ENCODE results near the gene GAN. TPM values are rescaled to one million over a fixed set of nuclear protein-coding genes. Genes with fewer than 3 reads are reported as not detected.
A peak's percentile ranks its signal among the peaks of the same experiment; 100 is the strongest.

GAN gene
- total and polyA plus RNA-seq, 9 donors, result 1.1 to 11.5 (median 9.0) TPM

DNA sequence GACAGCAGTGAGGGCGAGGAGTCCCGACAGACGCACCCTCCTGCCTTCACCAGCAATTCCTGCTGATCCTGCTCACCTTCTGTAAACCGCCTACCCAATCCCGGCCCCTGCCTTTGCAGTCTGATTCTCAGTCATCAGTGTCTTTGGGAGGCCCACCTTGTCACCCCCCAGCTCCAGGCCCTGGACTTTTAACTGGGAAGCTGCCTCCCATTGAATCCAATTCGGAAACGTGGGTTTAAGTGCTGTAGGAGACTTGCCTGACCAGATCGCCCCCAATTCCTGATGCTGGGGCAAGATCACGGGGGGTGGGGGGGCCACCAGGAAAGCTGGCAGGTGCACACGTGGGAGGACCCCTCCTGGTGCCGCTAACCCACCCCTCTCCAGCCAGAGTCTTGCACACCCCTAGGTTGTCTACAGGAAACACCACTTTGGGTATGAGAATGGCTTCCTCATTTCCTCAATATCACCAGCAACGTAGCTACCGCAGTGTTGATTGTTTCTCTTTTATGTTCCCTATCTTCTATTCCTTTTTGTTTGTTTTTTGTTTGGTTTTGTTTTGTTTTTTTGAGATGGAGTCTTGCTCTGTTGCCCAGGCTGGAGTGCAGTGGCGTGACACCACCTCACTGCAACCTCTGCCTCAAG is 83.2 kb downstream of the GAN start:
- Histone ChIP-seq H3K36me3 (no peaks in the 10 kb centered on the region), H3K27me3 (no peaks in the 10 kb centered on the region), H3K27ac (no peak overlapping the region), H3K4me3 (no peak overlapping the region), H3K9me3 (no peaks in the 10 kb centered on the region), H3K4me1 (ENCODE audit: insufficient read depth) (peaks cover 6% of the 10 kb centered on the region)
- intact Hi-C loops (cut with DNase I), result no loop called here
- TF ChIP-seq, protein P1, sequence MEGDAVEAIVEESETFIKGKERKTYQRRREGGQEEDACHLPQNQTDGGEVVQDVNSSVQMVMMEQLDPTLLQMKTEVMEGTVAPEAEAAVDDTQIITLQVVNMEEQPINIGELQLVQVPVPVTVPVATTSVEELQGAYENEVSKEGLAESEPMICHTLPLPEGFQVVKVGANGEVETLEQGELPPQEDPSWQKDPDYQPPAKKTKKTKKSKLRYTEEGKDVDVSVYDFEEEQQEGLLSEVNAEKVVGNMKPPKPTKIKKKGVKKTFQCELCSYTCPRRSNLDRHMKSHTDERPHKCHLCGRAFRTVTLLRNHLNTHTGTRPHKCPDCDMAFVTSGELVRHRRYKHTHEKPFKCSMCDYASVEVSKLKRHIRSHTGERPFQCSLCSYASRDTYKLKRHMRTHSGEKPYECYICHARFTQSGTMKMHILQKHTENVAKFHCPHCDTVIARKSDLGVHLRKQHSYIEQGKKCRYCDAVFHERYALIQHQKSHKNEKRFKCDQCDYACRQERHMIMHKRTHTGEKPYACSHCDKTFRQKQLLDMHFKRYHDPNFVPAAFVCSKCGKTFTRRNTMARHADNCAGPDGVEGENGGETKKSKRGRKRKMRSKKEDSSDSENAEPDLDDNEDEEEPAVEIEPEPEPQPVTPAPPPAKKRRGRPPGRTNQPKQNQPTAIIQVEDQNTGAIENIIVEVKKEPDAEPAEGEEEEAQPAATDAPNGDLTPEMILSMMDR (IDR thresholded peaks at IDR 0.05), result no peak
- TF ChIP-seq POLR2A (IDR thresholded peaks at IDR 0.05), result no peak
- TF ChIP-seq EP300 (IDR thresholded peaks at IDR 0.05), result no peak
- 89 to 91% (median 90%) methylated on average over 14 of the region's 14 CpGs for WGBS, 3 donors
- no peak for DNase-seq

DNA sequence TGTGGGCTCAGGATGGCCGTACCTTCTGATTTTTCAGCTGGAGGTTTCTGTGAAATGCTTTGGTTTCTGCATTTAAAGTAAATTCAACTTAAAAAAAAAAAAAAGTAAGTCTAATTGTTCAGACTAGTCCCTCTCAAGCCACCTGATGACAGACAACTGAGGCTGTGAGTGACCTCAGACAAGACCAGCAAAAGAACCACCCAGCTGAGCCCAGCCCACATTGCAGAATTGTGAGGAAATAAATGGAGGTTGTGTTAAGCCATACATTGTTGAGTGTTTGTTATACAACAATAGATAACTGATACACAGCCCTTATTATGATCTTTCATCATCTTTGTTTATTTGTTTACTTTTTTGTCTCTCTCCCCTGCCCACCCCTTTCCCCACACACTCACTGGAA is 85.1 kb downstream of the GAN start:
- Histone ChIP-seq H3K27ac (no peak overlapping the region), H3K36me3 (no peaks in the 10 kb centered on the region), H3K9me3 (no peaks in the 10 kb centered on the region), H3K27me3 (no peaks in the 10 kb centered on the region), H3K4me1 (ENCODE audit: insufficient read depth) (peaks cover 6% of the 10 kb centered on the region), H3K4me3 (no peak overlapping the region)
- intact Hi-C loops (cut with DNase I), result loop anchor here in 2 of 4 donors (5.0 kb wide), 2 partner anchors 322 to 327 kb away; no protein-coding TSS in a partner anchor
- TF ChIP-seq, protein P1 (IDR thresholded peaks at IDR 0.05), result no peak
- no peak for TF ChIP-seq POLR2A (IDR thresholded peaks at IDR 0.05)
- no peak for TF ChIP-seq EP300 (IDR thresholded peaks at IDR 0.05)
- 96 to 100% (median 100%) methylated on average over 1 of the region's 1 CpG for WGBS, 3 donors
- no peak for DNase-seq

DNA sequence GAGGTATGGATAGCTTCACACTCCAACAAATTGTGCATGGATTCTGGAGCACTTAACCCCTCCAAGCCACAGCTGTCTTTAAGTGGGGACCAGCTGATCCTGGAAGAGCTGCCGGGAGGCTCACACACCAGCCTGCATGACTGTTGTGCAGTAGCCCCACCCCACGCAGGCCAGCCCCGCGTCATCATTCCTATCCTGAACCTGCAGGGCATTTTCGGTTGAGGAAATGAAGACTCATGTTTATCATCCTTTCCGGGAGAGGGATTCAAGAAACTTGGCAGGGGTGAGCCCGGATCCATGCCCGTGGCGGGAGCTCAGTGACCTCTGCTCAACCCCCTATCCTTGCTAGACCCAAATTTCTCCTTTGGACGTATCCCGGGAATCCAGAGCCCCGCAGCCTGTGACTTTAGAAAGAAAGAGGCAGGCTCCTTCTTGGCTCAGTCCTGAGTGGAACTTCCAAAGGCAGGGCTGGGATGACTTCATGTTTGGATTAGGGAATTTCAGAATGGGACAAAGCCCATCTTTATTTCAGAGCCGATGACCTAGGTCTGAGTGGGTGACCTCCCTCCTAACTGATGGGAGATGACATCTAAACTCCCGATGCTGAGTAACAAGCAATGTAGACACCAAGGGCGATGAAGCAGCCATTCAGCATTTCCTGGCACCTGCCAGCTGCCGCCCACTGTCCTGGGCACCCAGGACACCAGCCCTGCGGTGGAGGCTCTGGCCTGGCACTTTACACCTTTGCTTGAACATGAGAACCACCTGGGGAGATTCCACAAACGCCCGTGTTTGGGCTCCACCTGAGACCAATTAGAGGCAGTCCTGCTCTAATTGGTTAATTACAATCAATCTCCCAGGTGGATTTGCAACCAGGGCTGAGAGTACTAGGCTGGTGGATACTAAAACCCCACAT is 86.5 kb downstream of the GAN start:
- Histone ChIP-seq H3K36me3 (no peaks in the 10 kb centered on the region), H3K27me3 (no peaks in the 10 kb centered on the region), H3K4me3 (no peak overlapping the region), H3K4me1 (ENCODE audit: insufficient read depth) (peaks cover 1% of the 10 kb centered on the region), H3K9me3 (no peaks in the 10 kb centered on the region), H3K27ac (no peak overlapping the region)
- intact Hi-C loops (cut with DNase I), result loop anchor here in 2 of 4 donors (5.0 kb wide), 2 partner anchors 321 to 326 kb away; no protein-coding TSS in a partner anchor
- peak in 3 of 5 donors; percentile 34 to 55 (median 34) for DNase-seq
- no peak for TF ChIP-seq EP300 (IDR thresholded peaks at IDR 0.05)
- WGBS, 3 donors, result 40 to 51% (median 47%) methylated on average over 19 of the region's 19 CpGs

DNA sequence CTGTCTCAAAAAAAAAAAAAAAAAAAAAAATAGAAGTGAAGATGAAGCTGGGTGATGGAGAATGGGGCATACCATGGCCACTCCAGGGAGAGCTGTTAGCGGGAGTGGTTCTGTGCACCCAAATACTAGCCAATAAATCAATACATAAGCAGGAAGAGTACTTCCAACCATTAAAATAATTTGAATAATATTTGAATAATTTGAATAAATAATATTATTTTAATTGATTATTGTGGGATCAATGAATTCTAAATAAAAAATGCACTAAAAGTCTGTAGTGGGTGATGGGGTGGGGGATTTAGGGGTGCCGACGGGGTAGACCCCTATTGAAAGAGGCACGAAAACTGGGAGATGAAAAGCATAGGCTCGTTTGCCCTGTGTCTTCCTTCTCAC is 88.4 kb downstream of the GAN start:
- H3K4me3 ChIP-seq, result no peak overlapping the region
- DNase-seq, result no peak
- H3K4me1 ChIP-seq (ENCODE audit: insufficient read depth), result peaks cover 1% of the 10 kb centered on the region
- WGBS, 3 donors, result 24 to 31% (median 30%) methylated on average over 5 of the region's 5 CpGs
- intact Hi-C loops (cut with DNase I), result loop anchor here (1.0 to 5.0 kb wide), 4 partner anchors 319 to 324 kb away; no protein-coding TSS in a partner anchor
- no peaks in the 10 kb centered on the region for H3K27me3 ChIP-seq
- no peaks in the 10 kb centered on the region for H3K9me3 ChIP-seq
- TF ChIP-seq EP300 (IDR thresholded peaks at IDR 0.05) (no peak), POLR2A (IDR thresholded peaks at IDR 0.05) (no peak)
- TF ChIP-seq, protein P1 (IDR thresholded peaks at IDR 0.05), result no peak
- H3K36me3 ChIP-seq, result no peaks in the 10 kb centered on the region
- H3K27ac ChIP-seq, result no peak overlapping the region
